Measurements from ENCODE around the gene SURF2. TPM values are rescaled to one million over a fixed set of nuclear protein-coding genes. Genes with fewer than 3 reads are reported as not detected.
A peak's percentile ranks its signal among the peaks of the same experiment; 100 is the strongest.

The SURF2 gene
- total and polyA plus RNA-seq, 9 of the 15 experiments (the other 6 are each of a cell fraction or from before 2014, with no cell fraction given): 5.5 to 82.5 (median 21.3) TPM

DNA sequence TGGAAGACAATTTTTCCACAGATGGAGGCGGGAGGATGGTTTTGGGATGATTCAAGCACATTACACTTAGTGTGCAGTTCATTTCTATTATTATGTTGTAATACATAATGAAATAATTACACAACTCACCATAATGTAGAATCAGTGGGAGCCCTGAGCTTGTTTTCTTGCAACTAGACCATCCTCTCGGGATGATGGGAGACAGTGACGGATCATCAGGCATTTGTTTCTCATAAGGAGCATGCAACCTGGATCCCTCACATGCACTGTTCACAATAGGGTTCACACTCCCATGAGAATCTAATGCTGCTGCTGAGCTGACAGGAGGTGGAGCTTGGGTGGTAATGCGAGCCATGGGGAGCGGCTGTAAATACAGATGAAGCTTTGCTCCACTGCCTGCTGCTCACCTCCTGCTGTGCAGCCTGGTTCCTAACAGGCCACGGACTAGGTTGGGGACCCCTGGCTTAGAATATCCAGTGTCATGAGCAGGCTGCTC, 21.4 kb downstream of the SURF2 start:
- no peak overlapping the region for H3K4me3 ChIP-seq
- 30% methylated on average over 6 of the region's 6 CpGs for WGBS (ENCODE audit: insufficient coverage, low coverage, missing lambda C conversion rate)
- H3K9me3 ChIP-seq (replicated peaks; ENCODE audit: control insufficient read depth, insufficient read depth, low read depth, low read length): no peaks in the 10 kb centered on the region
- H3K79me2 ChIP-seq (ENCODE audit: control insufficient read depth, insufficient read depth, low read length): peaks cover 39% of the 10 kb centered on the region
- H3K27me3 ChIP-seq (ENCODE audit: control insufficient read depth in 2 of 2, insufficient read depth in 2 of 2, low read length in 2 of 2): no peaks in the 10 kb centered on the region; a peak in 1 of 5 replicates
- peaks cover 22 to 35% of the 10 kb centered on the region in 2 experiments; a peak in 4 of 5 replicates for H3K4me1 ChIP-seq (replicated peaks in 1 of 2; ENCODE audit: control insufficient read depth in 2 of 2, insufficient read depth in 2 of 2, low read length in 2 of 2)
- POLR2A ChIA-PET: interaction anchor here (0.6 to 8.3 kb wide), 8 partner anchors 9 to 83 kb away, joined by 3 to 81 read pairs (median 6); no protein-coding TSS in a partner anchor
- H3K9me1 ChIP-seq (ENCODE audit: control insufficient read depth, insufficient read depth, low read length): no peaks in the 10 kb centered on the region
- no peak for ATAC-seq
- no peak overlapping the region for H2AFZ ChIP-seq (ENCODE audit: low read depth, low read length)
- no peak overlapping the region; a peak in 1 of 4 replicates for H3K9ac ChIP-seq (ENCODE audit: insufficient read depth in 1 of 2, low read depth in 2 of 2, low read length in 2 of 2)
- CTCF ChIA-PET (ENCODE audit: low intra/inter-chr PET ratio): interaction anchor here (0.7 kb wide), 1 partner anchor 109 kb away, joined by 3 read pairs; no protein-coding TSS in a partner anchor
- peaks cover 14% of the 10 kb centered on the region for H3K36me3 ChIP-seq (ENCODE audit: control insufficient read depth, insufficient read depth, low read length)
- H4K20me1 ChIP-seq (replicated peaks; ENCODE audit: control insufficient read depth, insufficient read depth, low read length): peaks cover 10% of the 10 kb centered on the region
- H3K4me2 ChIP-seq (ENCODE audit: insufficient read depth, low read length): peak overlapping the region; percentile 23; the same call in 1 of the 2 replicates
- peak; percentile 84 for FAIRE-seq
- BruUV-seq (replicated peaks): no TSS peak
- in situ Hi-C loops (cut with MboI) (no loop called here), intact Hi-C loops (cut with micrococcal nuclease) (no loop called here)
- no peak overlapping the region for H3K27ac ChIP-seq (ENCODE audit: extremely low read depth, low read depth, low read length)
- peak in 1 of 4 experiments; percentile 70 for DNase-seq (ENCODE audit: extremely low read depth in 1 of 4, low spot score in 3 of 4)
- TF ChIP-seq, protein P1, sequence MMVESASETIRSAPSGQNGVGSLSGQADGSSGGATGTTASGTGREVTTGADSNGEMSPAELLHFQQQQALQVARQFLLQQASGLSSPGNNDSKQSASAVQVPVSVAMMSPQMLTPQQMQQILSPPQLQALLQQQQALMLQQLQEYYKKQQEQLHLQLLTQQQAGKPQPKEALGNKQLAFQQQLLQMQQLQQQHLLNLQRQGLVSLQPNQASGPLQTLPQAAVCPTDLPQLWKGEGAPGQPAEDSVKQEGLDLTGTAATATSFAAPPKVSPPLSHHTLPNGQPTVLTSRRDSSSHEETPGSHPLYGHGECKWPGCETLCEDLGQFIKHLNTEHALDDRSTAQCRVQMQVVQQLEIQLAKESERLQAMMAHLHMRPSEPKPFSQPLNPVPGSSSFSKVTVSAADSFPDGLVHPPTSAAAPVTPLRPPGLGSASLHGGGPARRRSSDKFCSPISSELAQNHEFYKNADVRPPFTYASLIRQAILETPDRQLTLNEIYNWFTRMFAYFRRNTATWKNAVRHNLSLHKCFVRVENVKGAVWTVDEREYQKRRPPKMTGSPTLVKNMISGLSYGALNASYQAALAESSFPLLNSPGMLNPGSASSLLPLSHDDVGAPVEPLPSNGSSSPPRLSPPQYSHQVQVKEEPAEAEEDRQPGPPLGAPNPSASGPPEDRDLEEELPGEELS (CRISPR knock-in tag; IDR thresholded peaks at IDR 0.05; ENCODE audit: borderline replicate concordance): no peak
- TF ChIP-seq NCOA6 (IDR thresholded peaks at IDR 0.05) (no peak), MEIS2 (IDR thresholded peaks at IDR 0.05; ENCODE audit: partially characterized antibody) (peak; percentile 7), ZNF124 (CRISPR knock-in tag; IDR thresholded peaks at IDR 0.05) (no peak), TAF7 (tag; IDR thresholded peaks at IDR 0.05) (no peak), TRIM28 (IDR thresholded peaks at IDR 0.05) (no peak), ZNF584 (CRISPR knock-in tag; IDR thresholded peaks at IDR 0.05; ENCODE audit: low read depth) (no peak), SMAD3 (CRISPR knock-in tag; conservative IDR thresholded peaks at IDR 0.05) (no peak), ZBTB1 (CRISPR knock-in tag; IDR thresholded peaks at IDR 0.05; ENCODE audit: borderline replicate concordance, low read depth) (no peak), C11orf30 (IDR thresholded peaks at IDR 0.05; ENCODE audit: low read depth) (no peak), POU5F1 (IDR thresholded peaks at IDR 0.05; ENCODE audit: borderline replicate concordance, low read depth, low read length, partially characterized antibody) (no peak), PTRF (tag; IDR thresholded peaks at IDR 0.05) (no peak), POLR2A (conservative IDR thresholded peaks at IDR 0.05) (no peak), ETV5 (CRISPR knock-in tag; IDR thresholded peaks at IDR 0.05; ENCODE audit: low read depth) (no peak), ZBTB7A (IDR thresholded peaks at IDR 0.05; ENCODE audit: borderline replicate concordance, control insufficient read depth, low read depth, low read length) (no peak)
- TF ChIP-seq, protein P2, sequence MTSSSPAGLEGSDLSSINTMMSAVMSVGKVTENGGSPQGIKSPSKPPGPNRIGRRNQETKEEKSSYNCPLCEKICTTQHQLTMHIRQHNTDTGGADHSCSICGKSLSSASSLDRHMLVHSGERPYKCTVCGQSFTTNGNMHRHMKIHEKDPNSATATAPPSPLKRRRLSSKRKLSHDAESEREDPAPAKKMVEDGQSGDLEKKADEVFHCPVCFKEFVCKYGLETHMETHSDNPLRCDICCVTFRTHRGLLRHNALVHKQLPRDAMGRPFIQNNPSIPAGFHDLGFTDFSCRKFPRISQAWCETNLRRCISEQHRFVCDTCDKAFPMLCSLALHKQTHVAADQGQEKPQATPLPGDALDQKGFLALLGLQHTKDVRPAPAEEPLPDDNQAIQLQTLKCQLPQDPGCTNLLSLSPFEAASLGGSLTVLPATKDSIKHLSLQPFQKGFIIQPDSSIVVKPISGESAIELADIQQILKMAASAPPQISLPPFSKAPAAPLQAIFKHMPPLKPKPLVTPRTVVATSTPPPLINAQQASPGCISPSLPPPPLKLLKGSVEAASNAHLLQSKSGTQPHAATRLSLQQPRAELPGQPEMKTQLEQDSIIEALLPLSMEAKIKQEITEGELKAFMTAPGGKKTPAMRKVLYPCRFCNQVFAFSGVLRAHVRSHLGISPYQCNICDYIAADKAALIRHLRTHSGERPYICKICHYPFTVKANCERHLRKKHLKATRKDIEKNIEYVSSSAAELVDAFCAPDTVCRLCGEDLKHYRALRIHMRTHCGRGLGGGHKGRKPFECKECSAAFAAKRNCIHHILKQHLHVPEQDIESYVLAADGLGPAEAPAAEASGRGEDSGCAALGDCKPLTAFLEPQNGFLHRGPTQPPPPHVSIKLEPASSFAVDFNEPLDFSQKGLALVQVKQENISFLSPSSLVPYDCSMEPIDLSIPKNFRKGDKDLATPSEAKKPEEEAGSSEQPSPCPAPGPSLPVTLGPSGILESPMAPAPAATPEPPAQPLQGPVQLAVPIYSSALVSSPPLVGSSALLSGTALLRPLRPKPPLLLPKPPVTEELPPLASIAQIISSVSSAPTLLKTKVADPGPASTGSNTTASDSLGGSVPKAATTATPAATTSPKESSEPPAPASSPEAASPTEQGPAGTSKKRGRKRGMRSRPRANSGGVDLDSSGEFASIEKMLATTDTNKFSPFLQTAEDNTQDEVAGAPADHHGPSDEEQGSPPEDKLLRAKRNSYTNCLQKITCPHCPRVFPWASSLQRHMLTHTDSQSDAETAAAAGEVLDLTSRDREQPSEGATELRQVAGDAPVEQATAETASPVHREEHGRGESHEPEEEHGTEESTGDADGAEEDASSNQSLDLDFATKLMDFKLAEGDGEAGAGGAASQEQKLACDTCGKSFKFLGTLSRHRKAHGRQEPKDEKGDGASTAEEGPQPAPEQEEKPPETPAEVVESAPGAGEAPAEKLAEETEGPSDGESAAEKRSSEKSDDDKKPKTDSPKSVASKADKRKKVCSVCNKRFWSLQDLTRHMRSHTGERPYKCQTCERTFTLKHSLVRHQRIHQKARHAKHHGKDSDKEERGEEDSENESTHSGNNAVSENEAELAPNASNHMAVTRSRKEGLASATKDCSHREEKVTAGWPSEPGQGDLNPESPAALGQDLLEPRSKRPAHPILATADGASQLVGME (CRISPR knock-in tag; IDR thresholded peaks at IDR 0.05): no peak
